Measurements from ENCODE around the gene FALEC.

Gene FALEC

DNA sequence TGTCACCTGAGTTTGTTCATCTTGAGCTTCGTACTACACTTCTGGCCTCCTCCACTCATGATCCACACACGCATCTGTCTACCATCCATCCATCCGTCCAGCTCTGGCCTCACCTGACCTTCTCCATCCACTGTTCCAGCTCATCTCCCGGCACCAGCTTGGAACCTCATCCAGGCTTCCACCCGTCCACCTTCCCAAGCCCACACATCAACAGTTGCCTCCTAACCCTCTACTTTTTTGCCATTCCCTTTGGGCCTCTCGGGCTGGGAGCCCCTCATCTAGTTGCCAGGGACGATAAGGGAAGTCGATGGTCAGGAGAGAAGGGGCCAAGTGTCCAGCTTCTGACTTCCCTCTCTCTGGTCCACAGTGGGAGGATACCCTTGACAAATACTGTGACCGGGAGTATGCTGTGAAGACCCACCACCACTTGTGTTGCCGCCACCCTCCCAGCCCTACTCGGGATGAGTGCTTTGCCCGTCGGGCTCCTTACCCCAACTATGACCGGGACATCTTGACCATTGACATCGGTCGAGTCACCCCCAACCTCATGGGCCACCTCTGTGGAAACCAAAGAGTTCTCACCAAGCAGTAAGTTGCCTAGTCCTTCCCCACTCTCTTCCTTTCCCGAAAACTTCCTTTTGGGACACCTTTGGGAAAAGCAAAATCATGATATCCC is 3.4 kb upstream of the FALEC start:
- DNase-seq (ENCODE audit: low spot score): no peak
- no peak for TF ChIP-seq CTCF (IDR thresholded peaks at IDR 0.05; ENCODE audit: extremely low read depth, missing control alignments)

GRCh38 chr1:150512846-150513245 is 2.7 kb upstream of the FALEC start:
- no peak for TF ChIP-seq CTCF (IDR thresholded peaks at IDR 0.05; ENCODE audit: extremely low read depth, missing control alignments)
- no peak for DNase-seq (ENCODE audit: low spot score)

DNA sequence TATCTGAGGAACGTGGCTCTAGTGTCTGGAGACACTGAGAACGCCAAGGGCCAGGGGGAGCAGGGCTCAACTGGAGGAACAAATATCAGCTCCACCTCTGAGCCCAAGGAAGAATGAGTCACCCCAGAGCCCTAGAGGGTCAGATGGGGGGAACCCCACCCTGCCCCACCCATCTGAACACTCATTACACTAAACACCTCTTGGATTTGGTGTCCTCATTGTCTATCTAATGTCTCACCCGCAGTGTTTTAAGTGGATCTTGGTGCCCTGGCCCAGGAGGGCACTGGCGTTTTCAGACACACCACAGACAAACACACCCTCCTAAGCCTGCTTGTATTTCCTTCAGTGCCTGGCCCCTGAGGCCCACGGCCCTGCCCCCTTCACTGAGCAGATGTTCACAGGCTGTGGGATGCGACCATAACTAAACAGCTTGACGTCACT is 2.2 kb upstream of the FALEC start:
- DNase-seq (ENCODE audit: low spot score): no peak

GRCh38 chr1:150514260-150514659 is 1.3 kb upstream of the FALEC start:
- no peak for TF ChIP-seq CTCF (IDR thresholded peaks at IDR 0.05; ENCODE audit: extremely low read depth, missing control alignments)
- DNase-seq (ENCODE audit: low spot score): no peak

More for the DNA sequence above, 2.2 kb upstream of the FALEC start:
- no peak for TF ChIP-seq CTCF (IDR thresholded peaks at IDR 0.05; ENCODE audit: extremely low read depth, missing control alignments)

GRCh38 chr1:150514913-150515327 is 632 bp upstream of the FALEC start:
- DNase-seq (ENCODE audit: low spot score): no peak
- no peak for TF ChIP-seq CTCF (IDR thresholded peaks at IDR 0.05; ENCODE audit: extremely low read depth, missing control alignments)

GRCh38 chr1:150516050-150516591 is 569 bp downstream of the FALEC start:
- no peak for DNase-seq (ENCODE audit: low spot score)
- no peak for TF ChIP-seq CTCF (IDR thresholded peaks at IDR 0.05; ENCODE audit: extremely low read depth, missing control alignments)

DNA sequence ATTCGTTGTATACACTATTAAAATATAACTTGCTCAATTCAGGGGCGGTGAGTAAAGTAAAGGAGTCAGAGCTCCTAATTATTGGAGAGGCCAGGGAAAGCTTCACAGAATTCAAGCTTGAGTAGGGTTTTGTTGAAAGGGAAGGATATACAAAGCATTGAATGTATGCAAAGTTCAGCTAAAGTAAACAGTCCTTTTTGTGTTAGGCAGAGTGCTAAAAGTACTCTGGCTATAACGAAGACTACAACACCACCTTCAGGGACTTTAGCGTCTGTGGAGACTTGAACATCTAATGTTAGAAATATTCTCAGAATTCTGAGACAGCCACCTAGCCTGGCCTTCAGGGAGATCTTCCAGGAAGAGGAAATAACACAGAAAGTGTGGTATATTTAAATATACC is 1.1 kb downstream of the FALEC start:
- no peak for TF ChIP-seq CTCF (IDR thresholded peaks at IDR 0.05; ENCODE audit: extremely low read depth, missing control alignments)
- DNase-seq (ENCODE audit: low spot score): peak; percentile 37
